ENCODE measurements around the gene CSMD2. TPM values are rescaled to one million over a fixed set of nuclear protein-coding genes. Genes with fewer than 3 reads are reported as not detected.

CSMD2 gene
- total RNA-seq, 1 experiment from 2014 or later: 13.2 TPM

DNA sequence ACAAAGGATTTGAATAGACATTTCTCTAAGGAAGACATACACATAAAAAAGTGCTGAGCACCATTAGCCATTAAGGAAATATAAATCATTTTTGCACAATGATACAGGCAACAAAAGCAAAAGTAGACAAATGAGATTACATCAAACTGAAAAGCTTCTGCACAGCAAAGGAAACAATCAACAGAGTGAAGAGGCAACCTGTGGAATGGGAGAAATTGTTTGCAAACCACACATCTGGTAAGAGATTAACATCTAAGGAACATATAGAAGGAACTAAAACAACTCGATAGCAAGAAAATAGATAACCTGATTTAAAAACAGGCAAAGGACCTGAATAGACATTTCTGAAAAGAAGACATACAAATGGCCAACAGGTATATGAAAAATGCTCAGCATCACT lies 635.1 kb downstream of the CSMD2 start:
- ATAC-seq: no peak
- CTCF ChIA-PET: no interaction called here
- no peak overlapping the region for H3K27ac Mint-ChIP-seq
- H3K27me3 Mint-ChIP-seq (ENCODE audit: low read depth): no peaks in the 10 kb centered on the region
- H3K36me3 Mint-ChIP-seq: peaks cover 7% of the 10 kb centered on the region
- H3K4me3 Mint-ChIP-seq: no peak overlapping the region
- TF ChIP-seq ATF3 (CRISPR knock-in tag; conservative IDR thresholded peaks at IDR 0.05) (no peak), SMAD4 (CRISPR knock-in tag; IDR thresholded peaks at IDR 0.05) (no peak)
- TF ChIP-seq, protein P1, sequence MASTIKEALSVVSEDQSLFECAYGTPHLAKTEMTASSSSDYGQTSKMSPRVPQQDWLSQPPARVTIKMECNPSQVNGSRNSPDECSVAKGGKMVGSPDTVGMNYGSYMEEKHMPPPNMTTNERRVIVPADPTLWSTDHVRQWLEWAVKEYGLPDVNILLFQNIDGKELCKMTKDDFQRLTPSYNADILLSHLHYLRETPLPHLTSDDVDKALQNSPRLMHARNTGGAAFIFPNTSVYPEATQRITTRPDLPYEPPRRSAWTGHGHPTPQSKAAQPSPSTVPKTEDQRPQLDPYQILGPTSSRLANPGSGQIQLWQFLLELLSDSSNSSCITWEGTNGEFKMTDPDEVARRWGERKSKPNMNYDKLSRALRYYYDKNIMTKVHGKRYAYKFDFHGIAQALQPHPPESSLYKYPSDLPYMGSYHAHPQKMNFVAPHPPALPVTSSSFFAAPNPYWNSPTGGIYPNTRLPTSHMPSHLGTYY (CRISPR knock-in tag; IDR thresholded peaks at IDR 0.05): no peak
- POLR2A ChIA-PET: no interaction called here
- no peaks in the 10 kb centered on the region for H3K4me1 Mint-ChIP-seq
- peaks cover 10% of the 10 kb centered on the region for H3K9me3 Mint-ChIP-seq
- no peak for DNase-seq (ENCODE audit: low spot score)

DNA sequence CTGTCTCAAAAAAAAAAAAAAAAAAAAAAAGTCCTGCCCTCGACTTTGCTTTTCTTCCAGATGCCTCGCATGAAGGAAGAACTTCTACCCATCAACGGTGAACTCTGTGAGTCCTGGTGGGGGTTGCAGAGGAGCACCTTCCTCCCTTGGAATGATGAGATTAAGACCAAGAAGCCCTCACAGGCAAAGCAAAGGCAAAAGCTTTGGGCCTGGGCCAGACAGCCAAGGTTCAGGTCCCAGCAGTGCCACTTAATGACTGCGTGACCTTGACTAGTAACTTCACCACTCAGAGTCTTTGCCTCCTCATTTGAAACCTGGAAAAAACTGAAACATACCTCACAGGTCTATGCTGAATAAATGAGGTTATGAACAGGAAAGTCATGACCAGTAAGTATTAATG lies 637.1 kb downstream of the CSMD2 start:
- ChIA-PET POLR2A (no interaction called here), CTCF (no interaction called here)
- no peak overlapping the region for H3K27ac Mint-ChIP-seq
- H3K9me3 Mint-ChIP-seq: peaks cover 10% of the 10 kb centered on the region
- H3K36me3 Mint-ChIP-seq: peaks cover 5% of the 10 kb centered on the region; the same call in 1 of the 2 replicates
- TF ChIP-seq MAX (CRISPR knock-in tag; IDR thresholded peaks at IDR 0.05) (no peak), SP1 (CRISPR knock-in tag; conservative IDR thresholded peaks at IDR 0.05) (no peak)
- TF ChIP-seq, protein P2, sequence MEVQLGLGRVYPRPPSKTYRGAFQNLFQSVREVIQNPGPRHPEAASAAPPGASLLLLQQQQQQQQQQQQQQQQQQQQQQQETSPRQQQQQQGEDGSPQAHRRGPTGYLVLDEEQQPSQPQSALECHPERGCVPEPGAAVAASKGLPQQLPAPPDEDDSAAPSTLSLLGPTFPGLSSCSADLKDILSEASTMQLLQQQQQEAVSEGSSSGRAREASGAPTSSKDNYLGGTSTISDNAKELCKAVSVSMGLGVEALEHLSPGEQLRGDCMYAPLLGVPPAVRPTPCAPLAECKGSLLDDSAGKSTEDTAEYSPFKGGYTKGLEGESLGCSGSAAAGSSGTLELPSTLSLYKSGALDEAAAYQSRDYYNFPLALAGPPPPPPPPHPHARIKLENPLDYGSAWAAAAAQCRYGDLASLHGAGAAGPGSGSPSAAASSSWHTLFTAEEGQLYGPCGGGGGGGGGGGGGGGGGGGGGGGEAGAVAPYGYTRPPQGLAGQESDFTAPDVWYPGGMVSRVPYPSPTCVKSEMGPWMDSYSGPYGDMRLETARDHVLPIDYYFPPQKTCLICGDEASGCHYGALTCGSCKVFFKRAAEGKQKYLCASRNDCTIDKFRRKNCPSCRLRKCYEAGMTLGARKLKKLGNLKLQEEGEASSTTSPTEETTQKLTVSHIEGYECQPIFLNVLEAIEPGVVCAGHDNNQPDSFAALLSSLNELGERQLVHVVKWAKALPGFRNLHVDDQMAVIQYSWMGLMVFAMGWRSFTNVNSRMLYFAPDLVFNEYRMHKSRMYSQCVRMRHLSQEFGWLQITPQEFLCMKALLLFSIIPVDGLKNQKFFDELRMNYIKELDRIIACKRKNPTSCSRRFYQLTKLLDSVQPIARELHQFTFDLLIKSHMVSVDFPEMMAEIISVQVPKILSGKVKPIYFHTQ (CRISPR knock-in tag; IDR thresholded peaks at IDR 0.05): no peak
- TF ChIP-seq, protein P3, sequence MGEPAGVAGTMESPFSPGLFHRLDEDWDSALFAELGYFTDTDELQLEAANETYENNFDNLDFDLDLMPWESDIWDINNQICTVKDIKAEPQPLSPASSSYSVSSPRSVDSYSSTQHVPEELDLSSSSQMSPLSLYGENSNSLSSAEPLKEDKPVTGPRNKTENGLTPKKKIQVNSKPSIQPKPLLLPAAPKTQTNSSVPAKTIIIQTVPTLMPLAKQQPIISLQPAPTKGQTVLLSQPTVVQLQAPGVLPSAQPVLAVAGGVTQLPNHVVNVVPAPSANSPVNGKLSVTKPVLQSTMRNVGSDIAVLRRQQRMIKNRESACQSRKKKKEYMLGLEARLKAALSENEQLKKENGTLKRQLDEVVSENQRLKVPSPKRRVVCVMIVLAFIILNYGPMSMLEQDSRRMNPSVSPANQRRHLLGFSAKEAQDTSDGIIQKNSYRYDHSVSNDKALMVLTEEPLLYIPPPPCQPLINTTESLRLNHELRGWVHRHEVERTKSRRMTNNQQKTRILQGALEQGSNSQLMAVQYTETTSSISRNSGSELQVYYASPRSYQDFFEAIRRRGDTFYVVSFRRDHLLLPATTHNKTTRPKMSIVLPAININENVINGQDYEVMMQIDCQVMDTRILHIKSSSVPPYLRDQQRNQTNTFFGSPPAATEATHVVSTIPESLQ (CRISPR knock-in tag; IDR thresholded peaks at IDR 0.05): no peak
- TF ChIP-seq, protein P1 (CRISPR knock-in tag; IDR thresholded peaks at IDR 0.05): no peak
- no peak overlapping the region for H3K4me3 Mint-ChIP-seq
- no peaks in the 10 kb centered on the region for H3K4me1 Mint-ChIP-seq
- no peaks in the 10 kb centered on the region for H3K27me3 Mint-ChIP-seq (ENCODE audit: low read depth)
- ATAC-seq (no peak), DNase-seq (ENCODE audit: low spot score) (no peak)

GRCh38 chr1:33524586-33524985 lies 640.4 kb downstream of the CSMD2 start:
- Mint-ChIP-seq H3K27ac (no peak overlapping the region), H3K27me3 (ENCODE audit: low read depth) (no peaks in the 10 kb centered on the region), H3K9me3 (peaks cover 3% of the 10 kb centered on the region; the same call in 1 of the 2 replicates), H3K36me3 (peaks cover 5% of the 10 kb centered on the region; the same call in 1 of the 2 replicates), H3K4me1 (no peaks in the 10 kb centered on the region), H3K4me3 (no peak overlapping the region)
- ChIA-PET CTCF (no interaction called here), POLR2A (no interaction called here)
- DNase-seq (ENCODE audit: low spot score) (no peak), ATAC-seq (no peak)
- TF ChIP-seq, protein P4, sequence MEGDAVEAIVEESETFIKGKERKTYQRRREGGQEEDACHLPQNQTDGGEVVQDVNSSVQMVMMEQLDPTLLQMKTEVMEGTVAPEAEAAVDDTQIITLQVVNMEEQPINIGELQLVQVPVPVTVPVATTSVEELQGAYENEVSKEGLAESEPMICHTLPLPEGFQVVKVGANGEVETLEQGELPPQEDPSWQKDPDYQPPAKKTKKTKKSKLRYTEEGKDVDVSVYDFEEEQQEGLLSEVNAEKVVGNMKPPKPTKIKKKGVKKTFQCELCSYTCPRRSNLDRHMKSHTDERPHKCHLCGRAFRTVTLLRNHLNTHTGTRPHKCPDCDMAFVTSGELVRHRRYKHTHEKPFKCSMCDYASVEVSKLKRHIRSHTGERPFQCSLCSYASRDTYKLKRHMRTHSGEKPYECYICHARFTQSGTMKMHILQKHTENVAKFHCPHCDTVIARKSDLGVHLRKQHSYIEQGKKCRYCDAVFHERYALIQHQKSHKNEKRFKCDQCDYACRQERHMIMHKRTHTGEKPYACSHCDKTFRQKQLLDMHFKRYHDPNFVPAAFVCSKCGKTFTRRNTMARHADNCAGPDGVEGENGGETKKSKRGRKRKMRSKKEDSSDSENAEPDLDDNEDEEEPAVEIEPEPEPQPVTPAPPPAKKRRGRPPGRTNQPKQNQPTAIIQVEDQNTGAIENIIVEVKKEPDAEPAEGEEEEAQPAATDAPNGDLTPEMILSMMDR (IDR thresholded peaks at IDR 0.05): no peak
- TF ChIP-seq ZBTB21 (CRISPR knock-in tag; IDR thresholded peaks at IDR 0.05; ENCODE audit: borderline replicate concordance) (no peak), USF2 (CRISPR knock-in tag; IDR thresholded peaks at IDR 0.05) (no peak), SOX15 (CRISPR knock-in tag; IDR thresholded peaks at IDR 0.05) (no peak), NFYB (CRISPR knock-in tag; conservative IDR thresholded peaks at IDR 0.05; ENCODE audit: low read depth) (no peak)

Measured in WTC11 (cell line).